Trophoblast cell (in vitro differentiated cells and primary cell): ENCODE results near the gene DIRAS1.

Experiments
- DNase-seq, 2 donors: peaks; one replicate each; pipeline ENCODE4 v3.0.0-alpha.2; 2016
- H2AFZ ChIP-seq: 2 replicates; pipeline ENCODE4 v1.6.1; 2013; ENCODE audit warnings: low read length, moderate library complexity, mild to moderate bottlenecking; ENCODE audit not compliant: insufficient read depth, poor library complexity
- H2AK5ac ChIP-seq: 2 replicates; pipeline ENCODE4 v1.6.1; 2013; ENCODE audit warnings: mild to moderate bottlenecking, low read length
- H2BK120ac ChIP-seq: 2 replicates; pipeline ENCODE4 v1.6.1; 2013; ENCODE audit warnings: low read length, mild to moderate bottlenecking, moderate library complexity; ENCODE audit not compliant: insufficient read depth, poor library complexity
- H2BK12ac ChIP-seq: 2 replicates; pipeline ENCODE4 v1.6.1; 2013; ENCODE audit warnings: mild to moderate bottlenecking, low read length, moderate library complexity
- H2BK5ac ChIP-seq: 2 replicates; pipeline ENCODE4 v1.6.1; 2013; ENCODE audit warnings: low read length, low read depth, moderate library complexity, mild to moderate bottlenecking; ENCODE audit not compliant: poor library complexity
- H3K14ac ChIP-seq: 2 replicates; pipeline ENCODE4 v1.6.1; 2013; ENCODE audit warnings: mild to moderate bottlenecking, low read length
- H3K18ac ChIP-seq: 2 replicates; pipeline ENCODE4 v1.6.1; 2013; ENCODE audit warnings: mild to moderate bottlenecking, low read length
- H3K23ac ChIP-seq: 2 replicates; pipeline ENCODE4 v1.6.1; 2013; ENCODE audit warnings: low read length
- H3K27ac ChIP-seq: 2 replicates; pipeline ENCODE4 v1.5.1; 2013; ENCODE audit warnings: low read depth, mild to moderate bottlenecking, inconsistent platforms, low read length, moderate library complexity
- H3K27me3 ChIP-seq: 2 replicates; pipeline ENCODE4 v1.6.1; 2013; ENCODE audit warnings: inconsistent platforms, mild to moderate bottlenecking, low read length, moderate library complexity; ENCODE audit not compliant: insufficient read depth
- H3K36me3 ChIP-seq, 2 experiments: 1 replicate in 1 of 2; 2 replicates in 1 of 2; pipeline ENCODE4 v1.6.1; 2013; ENCODE audit warnings: low read length in 2 of 2, mild to moderate bottlenecking in 2 of 2, moderate library complexity in 1 of 2; ENCODE audit not compliant: insufficient read depth in 2 of 2, control insufficient read depth in 1 of 2
- H3K4ac ChIP-seq: 2 replicates; pipeline ENCODE4 v1.6.1; 2013; ENCODE audit warnings: low read depth, mild to moderate bottlenecking, low read length, moderate library complexity
- H3K4me1 ChIP-seq, 2 experiments: 1 replicate in 1 of 2; 2 replicates in 1 of 2; pipeline ENCODE4 v1.6.1; 2013; ENCODE audit warnings: low read length in 2 of 2, mild to moderate bottlenecking in 2 of 2, moderate library complexity in 1 of 2; ENCODE audit not compliant: insufficient read depth in 2 of 2, control insufficient read depth in 1 of 2
- H3K4me2 ChIP-seq: 2 replicates; pipeline ENCODE4 v1.6.1; 2013; ENCODE audit warnings: inconsistent platforms, mild to moderate bottlenecking, low read length, moderate library complexity
- H3K4me3 ChIP-seq: 2 replicates; pipeline ENCODE4 v1.5.1; 2013; ENCODE audit warnings: mild to moderate bottlenecking, low read depth, low read length, inconsistent platforms
- H3K79me1 ChIP-seq: one replicate; pipeline ENCODE4 v1.6.1; 2013; ENCODE audit warnings: low read length
- H3K79me2 ChIP-seq: 2 replicates; pipeline ENCODE4 v1.6.1; 2013; ENCODE audit warnings: low read length, mild to moderate bottlenecking; ENCODE audit not compliant: control insufficient read depth, insufficient read depth, poor library complexity
- H3K9ac ChIP-seq: 2 replicates; pipeline ENCODE4 v1.6.1; 2013; ENCODE audit warnings: mild to moderate bottlenecking, low read length
- H3K9me3 ChIP-seq: 2 replicates; pipeline ENCODE4 v1.6.1; 2013; ENCODE audit warnings: low read depth, mild to moderate bottlenecking, control low read depth, inconsistent platforms, low read length; ENCODE audit not compliant: insufficient read depth
- H4K12ac ChIP-seq: 2 replicates; pipeline ENCODE4 v1.6.1; 2013; ENCODE audit warnings: low read depth, mild to moderate bottlenecking, low read length, moderate library complexity
- H4K8ac ChIP-seq: 2 replicates; pipeline ENCODE4 v1.6.1; 2013; ENCODE audit warnings: low read depth, mild to moderate bottlenecking, low read length, moderate library complexity
- H4K91ac ChIP-seq: one replicate; pipeline ENCODE4 v1.6.1; 2013; ENCODE audit warnings: low read depth, mild to moderate bottlenecking, low read length, moderate library complexity
- WGBS: extraction: QIAGEN DNeasy Blood & Tissue Kit; methylation state at CpG from one replicate; pipeline ENCODE4 v1.1.7; 2013; ENCODE audit warnings: missing lambda C conversion rate; ENCODE audit not compliant: insufficient read length, insufficient coverage; ENCODE audit errors: extremely low coverage; 5-methylcytosine and 5-hydroxymethylcytosine counted together

DIRAS1 gene

DNA sequence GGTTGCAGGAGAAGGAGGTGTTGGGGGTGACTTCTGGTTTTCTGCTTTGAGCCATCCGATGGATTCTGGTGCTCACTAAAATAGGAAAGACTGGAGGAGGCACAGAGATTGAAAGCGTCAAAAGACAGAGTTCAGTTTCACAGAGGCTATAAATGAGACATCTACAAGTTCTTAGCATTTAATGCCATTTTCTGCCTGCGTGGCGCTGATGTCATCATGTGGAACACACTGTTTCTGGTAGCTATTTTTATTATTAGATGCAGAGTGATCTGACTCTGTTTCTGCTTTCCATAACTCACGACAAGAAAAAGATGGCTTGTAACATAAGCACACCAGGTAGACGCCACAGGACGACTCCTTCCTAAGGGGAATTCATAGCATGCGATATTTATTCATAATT, 21.9 kb upstream of the DIRAS1 start:
- no CpG with 5 or more reads among the region's 8 CpGs for WGBS
- Histone ChIP-seq H4K8ac (no peak overlapping the region), H2BK5ac (no peak overlapping the region), H3K4me3 (no peak overlapping the region), H3K36me3 (no peaks in the 10 kb centered on the region), H3K9ac (no peak overlapping the region), H3K18ac (no peak overlapping the region), H3K27ac (no peak overlapping the region), H4K12ac (no peak overlapping the region), H3K14ac (no peak overlapping the region), H3K9me3 (peaks cover 2% of the 10 kb centered on the region), H2AFZ (no peak overlapping the region), H3K4me2 (no peak overlapping the region), H3K23ac (no peak overlapping the region), H2BK120ac (no peak overlapping the region), H3K4ac (no peak overlapping the region), H3K79me1 (peaks cover 2% of the 10 kb centered on the region), H3K4me1 (peaks cover 2 to 5% of the 10 kb centered on the region in 2 experiments), H3K27me3 (no peaks in the 10 kb centered on the region), H4K91ac (no peak overlapping the region), H2BK12ac (no peak overlapping the region), H3K79me2 (peaks cover 2% of the 10 kb centered on the region), H2AK5ac (no peak overlapping the region)
- no peak for DNase-seq

DNA sequence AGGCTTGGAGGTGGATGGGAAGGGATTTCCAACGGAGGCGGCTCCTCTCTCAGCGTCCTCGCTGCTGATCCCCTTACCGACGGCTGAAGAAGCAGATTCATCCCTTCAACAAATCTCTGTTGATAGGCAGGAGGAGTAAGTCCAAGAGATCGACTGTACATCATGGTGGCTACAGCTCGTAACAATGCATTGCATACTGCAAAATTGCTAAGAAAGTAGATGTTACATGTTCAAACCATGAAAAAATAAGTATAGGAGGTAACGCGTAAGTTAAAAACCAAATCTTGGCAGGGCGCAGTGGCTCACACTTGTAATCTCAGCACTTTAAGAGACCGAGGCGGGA, 19.1 kb upstream of the DIRAS1 start:
- Histone ChIP-seq H3K23ac (no peak overlapping the region), H2AK5ac (no peak overlapping the region), H2BK120ac (no peak overlapping the region), H3K9ac (no peak overlapping the region), H4K91ac (no peak overlapping the region), H3K79me2 (peaks cover 2% of the 10 kb centered on the region), H4K12ac (no peak overlapping the region), H2BK12ac (no peak overlapping the region), H3K4me2 (peak overlapping the region; percentile 41), H3K4ac (no peak overlapping the region), H3K4me3 (no peak overlapping the region), H3K36me3 (peaks cover 17 to 19% of the 10 kb centered on the region in 2 experiments), H3K9me3 (peaks cover 13% of the 10 kb centered on the region), H2AFZ (no peak overlapping the region), H3K79me1 (peaks cover 2% of the 10 kb centered on the region), H2BK5ac (no peak overlapping the region), H3K4me1 (peaks cover 2 to 5% of the 10 kb centered on the region in 2 experiments), H4K8ac (no peak overlapping the region), H3K27me3 (no peaks in the 10 kb centered on the region), H3K18ac (no peak overlapping the region), H3K14ac (no peak overlapping the region), H3K27ac (no peak overlapping the region)
- no CpG with 5 or more reads among the region's 13 CpGs for whole genome bisulfite sequencing
- DNase-seq = no peak

DNA sequence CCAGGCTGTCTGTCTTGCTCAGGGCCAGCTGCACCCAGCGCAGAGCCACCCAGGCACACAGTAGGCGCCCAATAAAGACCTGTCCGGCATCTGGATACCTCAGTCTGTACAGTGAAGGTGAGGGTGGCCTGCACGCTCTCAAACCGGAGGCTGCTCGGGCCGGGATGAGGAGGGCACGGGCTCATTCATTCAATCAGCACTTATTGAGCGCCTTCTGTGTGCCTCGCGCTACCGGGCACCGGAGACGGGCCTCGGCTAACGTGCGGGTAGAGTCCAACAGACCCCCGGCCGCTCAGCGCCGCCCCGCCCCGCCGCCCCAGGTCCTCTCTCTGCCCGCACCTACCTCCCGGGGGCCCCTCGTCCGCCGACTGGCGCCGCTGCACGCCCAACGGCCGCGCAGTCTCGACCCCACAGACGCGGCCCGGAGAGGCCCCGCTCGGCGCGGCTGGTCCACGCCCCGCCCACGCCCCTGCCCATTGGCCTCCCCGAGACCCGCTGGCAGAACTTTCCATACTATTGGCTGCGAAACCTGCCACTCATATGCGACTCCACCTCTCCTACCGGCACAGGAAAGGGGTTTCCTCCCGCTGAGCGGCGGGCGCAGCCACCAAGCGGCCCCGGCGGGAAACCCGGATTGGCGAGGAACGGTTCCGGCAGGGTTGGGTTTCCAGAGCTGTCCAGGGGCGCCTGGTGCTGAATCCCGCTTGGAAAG, 18.6 kb upstream of the DIRAS1 start, which contains the start of gene SLC39A3:
Gene SLC39A3, minus strand, starts transcription at position 416 of the 712 bp plus-strand sequence. CDS start 2,760 bp downstream, outside the sequence.
- H3K79me2 ChIP-seq = peaks cover 2% of the 10 kb centered on the region
- no peak within 1 kb of the TSS for H3K23ac ChIP-seq
- peaks cover 2% of the 10 kb centered on the region for H3K79me1 ChIP-seq
- peaks cover 22 to 24% of the 10 kb centered on the region in 2 experiments for H3K36me3 ChIP-seq
- peaks cover 2 to 5% of the 10 kb centered on the region in 2 experiments for H3K4me1 ChIP-seq
- peak within 1 kb of the TSS; percentile 84 for H3K9ac ChIP-seq
- peak within 1 kb of the TSS; percentile 90 for H3K4me3 ChIP-seq
- no peaks in the 10 kb centered on the region for H3K27me3 ChIP-seq
- H4K91ac ChIP-seq = no peak within 1 kb of the TSS
- H3K4ac ChIP-seq = no peak within 1 kb of the TSS
- peak within 1 kb of the TSS; percentile 38 for H3K14ac ChIP-seq
- peak; percentile 94 to 99 for DNase-seq
- no peak within 1 kb of the TSS for H3K18ac ChIP-seq
- no peak within 1 kb of the TSS for H3K27ac ChIP-seq
- H2AFZ ChIP-seq = peak within 1 kb of the TSS; percentile 48
- no CpG with 5 or more reads among the region's 64 CpGs for WGBS
- H2BK5ac ChIP-seq = no peak within 1 kb of the TSS
- H2BK120ac ChIP-seq = no peak within 1 kb of the TSS
- H2AK5ac ChIP-seq = no peak within 1 kb of the TSS
- H3K9me3 ChIP-seq = peaks cover 13% of the 10 kb centered on the region
- no peak within 1 kb of the TSS for H2BK12ac ChIP-seq
- peak within 1 kb of the TSS; percentile 65 for H3K4me2 ChIP-seq
- H4K12ac ChIP-seq = peak within 1 kb of the TSS; percentile 8
- peak within 1 kb of the TSS; percentile 81 for H4K8ac ChIP-seq

DNA sequence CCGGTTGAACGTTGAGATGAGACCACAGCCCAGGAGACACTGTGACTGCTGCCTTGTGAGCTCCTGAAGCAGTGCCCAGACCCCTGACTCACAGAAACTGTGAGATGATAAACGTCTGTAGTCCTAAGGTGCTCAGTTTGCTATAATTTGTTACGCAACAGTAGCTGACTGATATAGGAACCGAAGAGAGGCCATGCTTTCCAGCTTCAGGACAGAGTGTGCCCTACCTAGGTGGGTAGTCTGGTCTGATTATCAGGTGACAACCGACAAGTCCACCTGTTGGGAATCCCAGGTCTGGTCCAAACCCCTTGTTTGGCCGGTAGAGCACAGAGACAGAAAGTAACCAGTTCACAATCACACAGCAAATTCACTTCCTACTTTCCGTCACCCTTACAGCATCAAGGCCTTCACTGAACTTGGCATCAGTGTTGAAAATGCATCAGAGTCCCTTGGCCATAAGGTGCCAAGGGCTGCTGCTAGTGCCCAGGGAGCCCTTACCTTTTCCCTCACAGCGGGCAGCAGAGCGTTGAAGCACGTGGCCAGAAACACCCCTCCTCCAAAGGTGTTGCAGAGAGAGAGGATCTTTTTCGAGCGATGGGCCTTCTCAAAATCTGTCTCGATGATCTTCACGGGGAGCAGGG, 15.5 kb upstream of the DIRAS1 start:
- no peak overlapping the region for H4K8ac ChIP-seq
- no peak overlapping the region for H3K14ac ChIP-seq
- H4K12ac ChIP-seq = no peak overlapping the region
- no peak overlapping the region for H4K91ac ChIP-seq
- H2BK5ac ChIP-seq = no peak overlapping the region
- no peak overlapping the region for H2BK120ac ChIP-seq
- peaks cover 2% of the 10 kb centered on the region for H3K79me2 ChIP-seq
- no peak overlapping the region for H3K4ac ChIP-seq
- peaks cover 2 to 5% of the 10 kb centered on the region in 2 experiments for H3K4me1 ChIP-seq
- no peak overlapping the region for H3K9ac ChIP-seq
- no CpG with 5 or more reads among the region's 15 CpGs for WGBS
- no peak overlapping the region for H2AFZ ChIP-seq
- H3K27me3 ChIP-seq = no peaks in the 10 kb centered on the region
- no peak overlapping the region for H2BK12ac ChIP-seq
- no peak overlapping the region for H3K18ac ChIP-seq
- H3K36me3 ChIP-seq = peaks cover 45 to 50% of the 10 kb centered on the region in 2 experiments
- peak overlapping the region; percentile 34 for H3K4me3 ChIP-seq
- peaks cover 13% of the 10 kb centered on the region for H3K9me3 ChIP-seq
- no peak overlapping the region for H2AK5ac ChIP-seq
- H3K27ac ChIP-seq = no peak overlapping the region
- no peak overlapping the region for H3K23ac ChIP-seq
- no peak for DNase-seq
- peaks cover 2% of the 10 kb centered on the region for H3K79me1 ChIP-seq
- no peak overlapping the region for H3K4me2 ChIP-seq
